NCI-H524 treated with DMSO at 0.1 percent for 48 hours (cell line): ENCODE measurements around the gene ENKUR.
A peak's percentile ranks its signal among the peaks of the same experiment; 100 is the strongest.
"Not testable (repeated sequence)": the region's sequence is repeated elsewhere in the genome, so short reads cannot be mapped to it uniquely, and the experiment has no call there.

ENCODE experiments used
- DNase-seq: peaks from one replicate; lab custom pipeline; 2025; lab: John Stamatoyannopoulos, UW

Gene ENKUR

GRCh38 chr10:24973163-24973562 is 42.8 kb downstream of the ENKUR start:
- no peak for DNase-seq

DNA sequence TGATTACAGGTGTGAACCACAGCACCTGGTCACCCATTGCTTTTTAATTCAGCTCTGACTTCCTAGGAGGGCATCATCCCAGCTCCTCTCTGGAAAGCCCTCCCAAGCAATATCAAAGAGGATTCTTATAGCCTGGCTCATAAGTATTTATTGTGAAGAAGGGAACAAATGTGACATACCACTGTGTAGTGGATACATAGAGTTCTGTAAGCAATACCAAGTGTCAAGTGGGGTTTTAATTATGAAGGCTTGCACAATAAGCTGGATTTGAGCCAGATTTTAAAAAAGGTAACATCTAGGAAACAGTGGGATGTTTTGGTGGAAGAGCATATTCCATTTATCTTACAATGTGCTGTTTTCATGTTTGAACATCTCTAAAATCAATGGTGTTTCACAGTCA is 44.6 kb downstream of the ENKUR start:
- DNase-seq, result no peak

DNA sequence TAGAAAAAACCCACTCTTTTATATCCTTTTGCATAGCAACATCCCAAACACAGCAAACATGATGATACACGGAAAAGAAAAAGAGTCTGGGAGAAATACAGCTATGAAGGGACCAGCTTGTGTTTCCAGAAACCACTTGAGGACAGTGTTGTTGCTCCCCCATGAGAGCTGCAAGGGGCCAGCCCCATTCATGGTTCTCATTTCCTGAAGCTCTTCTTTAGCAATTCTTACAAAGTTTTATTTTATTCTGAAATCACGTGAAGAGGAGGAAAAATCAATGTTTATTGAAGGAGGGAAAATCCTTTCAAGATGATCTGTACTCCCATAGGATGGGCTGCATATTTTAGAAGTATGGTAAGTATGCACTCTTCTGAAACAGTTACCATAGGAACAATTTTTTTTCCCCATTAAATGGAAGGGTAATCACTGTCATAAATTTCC is 46.1 kb downstream of the ENKUR start:
- no peak for DNase-seq

DNA sequence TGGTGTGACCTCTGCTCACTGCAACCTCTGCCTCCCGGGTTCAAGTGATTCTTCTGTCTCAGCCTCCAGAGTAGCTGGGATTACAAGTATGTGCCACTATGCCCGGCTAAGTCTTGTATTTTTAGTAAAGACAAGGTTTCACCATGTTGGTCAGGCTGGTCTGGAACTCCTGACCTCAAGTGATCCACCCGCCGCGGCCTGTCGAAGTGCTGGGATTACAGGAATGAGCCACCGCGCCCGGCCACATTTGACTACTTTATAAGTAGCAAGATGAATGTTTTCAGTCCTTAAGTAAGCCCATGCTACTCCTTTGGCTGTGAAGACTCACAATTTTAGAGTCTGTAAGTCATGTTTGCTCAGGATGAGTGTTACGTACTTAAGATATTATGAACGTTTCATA is 47.0 kb downstream of the ENKUR start:
- DNase-seq, result not testable (repeated sequence)

DNA sequence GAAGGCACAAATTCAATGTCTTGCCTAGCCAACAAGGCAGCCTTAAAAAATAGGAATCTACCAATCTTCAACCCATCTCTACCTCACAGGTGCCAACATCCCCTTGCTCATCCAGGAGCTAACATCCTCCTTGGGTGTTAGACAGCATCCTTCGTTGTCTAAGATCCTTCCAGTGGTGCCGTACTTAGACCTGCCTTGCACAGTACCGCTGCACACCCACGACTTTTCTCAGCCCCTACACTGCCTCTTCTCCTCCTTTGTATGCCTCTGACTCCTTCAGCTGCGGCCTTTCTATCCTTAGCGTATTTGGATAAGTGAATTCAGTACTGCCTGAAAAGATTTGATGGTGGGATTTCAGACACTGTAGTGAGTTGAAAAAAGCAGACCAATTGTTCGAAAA is 47.6 kb downstream of the ENKUR start:
- DNase-seq, result no peak

- DNase-seq, result no peak
Observed at GRCh38 chr10:24966962-24967481, 48.9 kb downstream of the ENKUR start.

- DNase-seq, result no peak
Observed at GRCh38 chr10:24965051-24965450, 50.9 kb downstream of the ENKUR start.

- DNase-seq, result no peak
Observed at GRCh38 chr10:24963521-24964041, 52.4 kb downstream of the ENKUR start.

DNA sequence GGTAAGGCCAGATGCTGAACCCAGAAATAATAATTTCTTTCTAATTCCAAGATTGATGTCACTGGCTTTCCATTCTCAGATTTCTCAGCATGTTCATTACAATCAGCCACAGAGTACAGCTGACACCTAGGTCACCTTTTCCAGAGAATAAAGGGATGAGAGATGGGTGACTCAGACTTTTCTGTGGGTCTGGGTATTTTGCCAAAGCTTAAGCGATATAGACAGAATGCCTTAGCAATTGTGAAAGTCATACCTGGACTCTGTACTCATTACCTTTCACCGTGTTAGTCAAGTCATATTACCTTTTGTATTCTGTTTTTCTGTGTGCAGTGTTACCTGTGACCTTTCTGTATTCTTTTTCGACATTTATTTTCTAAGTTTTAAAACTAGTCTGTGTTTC is 53.0 kb downstream of the ENKUR start:
- no peak for DNase-seq

DNA sequence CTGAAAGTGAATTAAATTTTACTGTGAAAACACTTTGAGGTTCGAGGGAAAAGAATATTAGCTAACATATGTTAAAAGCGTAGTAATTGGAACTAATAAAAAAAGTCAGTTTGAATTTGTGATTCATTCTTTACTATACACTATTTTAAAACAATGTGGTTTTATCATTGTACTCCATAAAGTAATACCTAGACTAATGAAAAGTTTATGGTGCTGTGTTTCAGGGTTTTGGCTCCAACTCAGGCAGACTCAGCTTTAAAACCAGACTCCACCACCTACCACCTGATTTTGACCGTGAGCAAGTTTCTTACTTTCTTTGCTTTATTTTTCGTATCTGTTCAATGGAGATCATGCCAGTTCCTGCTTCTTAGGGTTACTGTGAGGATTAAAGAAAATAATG is 54.4 kb downstream of the ENKUR start:
- DNase-seq, result no peak

DNA sequence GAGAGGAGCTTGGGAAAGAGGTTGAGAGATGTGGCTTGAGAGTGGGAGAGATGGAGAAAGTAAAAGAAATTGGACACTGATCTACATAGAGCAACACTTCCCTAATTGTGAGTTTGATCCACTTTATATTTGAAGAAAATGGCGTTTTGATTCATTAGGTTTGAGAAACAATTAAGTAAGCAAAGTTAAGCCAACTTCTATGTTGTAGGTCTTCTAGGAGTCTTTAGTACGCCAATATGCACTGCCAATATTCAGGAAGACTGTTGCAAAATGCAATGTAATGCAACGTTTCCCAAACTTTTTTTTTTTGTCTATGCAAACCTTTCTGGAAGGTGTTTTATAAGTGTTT is 56.6 kb downstream of the ENKUR start:
- DNase-seq, result no peak

- no peak for DNase-seq
Observed at GRCh38 chr10:24958721-24959381, 57.1 kb downstream of the ENKUR start.

DNA sequence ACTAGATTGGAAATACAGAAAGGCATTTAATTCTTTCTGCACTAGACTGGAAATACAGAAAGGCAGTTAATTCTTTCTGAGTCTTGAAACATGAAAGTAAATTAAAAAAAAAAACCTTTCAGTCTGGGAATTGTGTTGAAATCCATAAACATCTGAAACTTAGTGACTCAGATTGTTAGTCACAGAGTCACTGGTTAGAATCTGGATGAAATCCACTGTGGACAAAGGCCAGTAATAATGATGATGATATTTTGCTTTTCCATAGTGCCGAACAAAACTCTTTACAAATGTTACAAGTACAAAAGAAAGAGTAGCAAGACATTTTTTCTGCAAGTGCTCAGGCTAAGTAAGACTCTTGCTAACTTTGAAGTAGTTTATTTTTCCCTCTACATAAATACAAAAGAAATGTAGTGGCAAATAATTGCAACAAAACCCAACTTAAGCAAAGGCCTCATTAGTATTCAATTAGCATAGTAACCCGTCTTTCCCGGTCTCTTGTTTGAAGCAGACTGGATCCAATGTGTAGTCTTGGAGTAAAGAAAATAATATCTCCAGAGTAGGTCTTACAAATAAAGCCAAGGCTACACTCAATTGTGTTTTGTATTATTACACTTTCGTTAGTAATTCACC is 57.8 kb downstream of the ENKUR start:
- no peak for DNase-seq

GRCh38 chr10:24957624-24958051 is 58.3 kb downstream of the ENKUR start:
- DNase-seq, result not testable (repeated sequence)

GRCh38 chr10:24953675-24954074 is 62.3 kb downstream of the ENKUR start:
- no peak for DNase-seq

GRCh38 chr10:24952707-24953645 is 63.0 kb downstream of the ENKUR start:
- no peak for DNase-seq

DNA sequence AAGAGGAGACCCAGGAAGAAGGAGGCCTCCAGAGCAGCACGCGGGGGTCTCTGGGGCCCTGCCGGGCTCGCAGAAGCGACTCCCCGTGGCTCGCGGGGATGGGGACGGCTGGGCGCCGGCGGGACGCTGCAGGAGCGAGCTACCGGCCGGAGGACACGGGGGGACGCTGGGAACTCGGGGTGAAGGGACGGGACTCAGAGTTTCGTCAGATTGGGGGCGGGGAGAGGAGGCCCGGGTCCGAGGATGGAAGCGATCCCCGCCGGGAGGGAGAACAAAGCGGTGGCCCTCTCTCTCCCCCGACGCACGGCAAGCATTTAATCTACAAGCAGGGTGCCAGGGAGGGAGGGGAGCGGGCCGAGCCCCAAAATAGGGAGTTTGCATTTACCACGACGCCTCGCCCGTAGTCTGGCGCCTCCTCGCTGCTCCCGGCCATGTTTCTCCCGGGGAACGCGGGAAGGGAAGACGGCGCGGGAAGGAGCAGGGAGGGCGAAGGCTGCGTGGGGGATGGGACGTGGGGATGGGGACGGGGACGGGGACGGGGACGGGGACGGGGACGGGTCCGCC is 63.7 kb downstream of the ENKUR start, which contains the start of gene PRTFDC1:
Gene PRTFDC1, minus strand, starts transcription at position 464 of the 564 bp plus-strand sequence. Its CDS starts 31 bp downstream, at position 433.
- DNase-seq, result no peak

DNA sequence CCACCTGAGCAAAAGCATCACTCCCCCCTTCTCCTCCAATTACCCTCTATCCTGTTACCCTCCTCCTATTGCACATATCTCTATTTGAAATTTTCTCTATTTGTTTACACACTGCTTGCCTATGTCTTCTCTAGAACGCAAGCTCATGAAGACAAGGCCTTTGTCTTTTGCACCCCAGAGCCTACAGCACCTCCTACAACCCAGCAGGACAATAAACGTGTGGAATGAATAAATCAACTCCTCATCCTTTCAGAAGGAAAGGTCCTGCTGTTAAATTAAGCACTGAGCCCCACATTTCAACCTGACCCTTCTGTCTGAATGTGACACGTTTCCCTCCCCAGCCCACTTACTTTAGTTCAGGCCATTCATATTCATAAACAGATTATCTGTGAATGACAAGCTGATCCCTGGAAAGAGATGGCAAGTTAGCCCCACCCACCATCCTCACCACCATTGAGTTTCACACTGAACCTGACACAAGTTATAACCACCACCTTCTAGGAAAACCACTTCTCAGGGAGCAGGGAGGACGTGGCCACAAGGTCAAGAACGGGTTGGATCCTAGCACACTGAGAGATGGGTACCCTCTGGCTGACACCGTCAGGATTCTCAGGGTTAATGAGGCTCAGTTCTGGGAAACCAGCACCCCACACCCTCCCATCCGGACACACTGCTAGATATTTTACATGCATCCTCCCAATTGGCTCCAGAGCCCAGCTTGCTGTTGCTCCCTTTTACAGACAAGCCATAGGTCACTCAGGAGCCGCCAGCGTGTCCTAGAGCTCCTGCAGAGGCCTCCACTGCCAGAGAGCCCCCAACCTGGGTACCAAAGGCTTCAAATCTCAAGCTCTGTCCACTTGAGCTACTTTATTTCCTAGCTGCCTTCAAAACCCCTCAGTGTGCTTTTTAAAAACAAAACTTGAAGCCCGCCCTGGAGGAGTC is 64.5 kb downstream of the ENKUR start:
- DNase-seq, result peak; percentile 35

GRCh38 chr10:24950439-24950838 is 65.5 kb downstream of the ENKUR start:
- no peak for DNase-seq

DNA sequence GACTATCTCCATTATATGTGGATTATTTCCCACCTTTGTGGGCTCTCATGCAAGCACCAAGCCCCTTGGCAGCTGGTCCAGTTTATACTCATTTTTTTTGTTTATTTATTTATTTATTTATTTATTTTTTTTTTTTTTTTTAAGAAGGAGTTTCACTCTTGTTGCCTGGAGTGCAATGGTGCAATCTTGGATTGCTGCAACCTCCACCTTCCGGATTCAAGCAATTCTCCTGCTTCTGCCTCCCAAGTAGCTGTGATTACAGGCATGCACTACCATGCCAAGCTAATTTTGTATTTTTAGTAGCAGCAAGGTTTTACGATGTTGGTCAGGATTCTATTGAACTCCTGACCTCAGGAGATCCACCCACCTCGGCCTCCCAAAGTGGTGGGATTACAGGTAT is 66.3 kb downstream of the ENKUR start:
- DNase-seq, result no peak
